Neural progenitor cell (in vitro differentiated cells): ENCODE results near the gene FRA10AC1. TPM values are rescaled to one million over a fixed set of nuclear protein-coding genes. Genes with fewer than 3 reads are reported as not detected.

ENCODE experiments used
- DNase-seq: peaks from one replicate; pipeline ENCODE4 v3.0.0-alpha.2; 2016; ENCODE audit warnings: low spot score
- H2AFZ ChIP-seq: fragments of 200-600 bp; sonication (generic); replicated peaks from 2 replicates; pipeline ENCODE4 v1.6.1; 2016; ENCODE audit warnings: antibody characterized with exemption
- H3F3A ChIP-seq: fragments of 200-600 bp; sonication (generic); 2 replicates; pipeline ENCODE4 v1.6.1; 2016; ENCODE audit warnings: antibody characterized with exemption, low read depth
- H3K27ac ChIP-seq: fragments of 200-600 bp; sonication (generic); 2 replicates; pipeline ENCODE4 v1.5.1; 2016; ENCODE audit warnings: mild to moderate bottlenecking
- H3K27me3 ChIP-seq: fragments of 200-600 bp; sonication (generic); 2 replicates; pipeline ENCODE4 v1.6.1; 2016; ENCODE audit warnings: mild to moderate bottlenecking, moderate library complexity
- H3K36me3 ChIP-seq: fragments of 200-600 bp; sonication (generic); 2 replicates; pipeline ENCODE4 v1.5.1; 2016
- H3K4me1 ChIP-seq: fragments of 200-600 bp; sonication (generic); 2 replicates; pipeline ENCODE4 v1.6.1; 2016; ENCODE audit warnings: mixed run types
- H3K4me2 ChIP-seq: fragments of 200-600 bp; sonication (generic); 2 replicates; pipeline ENCODE4 v1.6.1; 2016
- H3K4me3 ChIP-seq: fragments of 200-600 bp; sonication (generic); 2 replicates; pipeline ENCODE4 v1.5.1; 2016
- H3K79me2 ChIP-seq: fragments of 200-600 bp; sonication (generic); 2 replicates; pipeline ENCODE4 v1.6.1; 2016; ENCODE audit warnings: low read depth
- H3K9ac ChIP-seq: fragments of 200-600 bp; sonication (generic); 2 replicates; pipeline ENCODE4 v1.6.1; 2016
- H3K9me3 ChIP-seq: fragments of 200-600 bp; sonication (generic); 2 replicates; pipeline ENCODE4 v1.5.1; 2016; ENCODE audit warnings: low read depth
- H4K20me1 ChIP-seq: fragments of 200-600 bp; sonication (generic); 2 replicates; pipeline ENCODE4 v1.6.1; 2016; ENCODE audit warnings: low read depth
- H3K27ac Mint-ChIP-seq: 3 replicates; pipeline ENCODE4 v1.8.0; 2021; ENCODE audit warnings: mixed read lengths
- H3K27me3 Mint-ChIP-seq: 2 replicates; pipeline ENCODE4 v1.8.0; 2022; ENCODE audit warnings: low read depth, mild to moderate bottlenecking, inconsistent platforms, moderate library complexity, mixed read lengths; ENCODE audit not compliant: insufficient read depth
- H3K36me3 Mint-ChIP-seq: 3 replicates; pipeline ENCODE4 v1.8.0; 2021; ENCODE audit warnings: mixed read lengths
- H3K4me1 Mint-ChIP-seq: 3 replicates; pipeline ENCODE4 v1.8.0; 2021; ENCODE audit warnings: mixed read lengths
- H3K4me3 Mint-ChIP-seq: 3 replicates; pipeline ENCODE4 v1.8.0; 2021; ENCODE audit warnings: mild to moderate bottlenecking, moderate library complexity, mixed read lengths
- H3K9me3 Mint-ChIP-seq: 3 replicates; pipeline ENCODE4 v1.8.0; 2020; ENCODE audit warnings: mixed read lengths
- CTCF ChIP-seq: fragments of 200-600 bp; sonication (generic); IDR thresholded peaks from 2 replicates; pipeline ENCODE4 v1.5.1; 2017; ENCODE audit warnings: antibody characterized with exemption, mild to moderate bottlenecking
- EZH2 ChIP-seq: fragments of 200-600 bp; sonication (generic); IDR thresholded peaks from 2 replicates; pipeline ENCODE4 v1.6.1; 2017; ENCODE audit warnings: antibody characterized with exemption, mild to moderate bottlenecking, moderate library complexity
- EZH2phosphoT487 ChIP-seq: fragments of 200-600 bp; sonication (generic); IDR thresholded peaks from 2 replicates; pipeline ENCODE4 v1.6.1; 2017; ENCODE audit warnings: antibody characterized with exemption
- total RNA-seq: library from RNA; depleted of rRNA; stranded (reverse); fragments of >200 nt; gene quantifications from 2 replicates; pipeline ENCODE4 v1.2.3, GENCODE V29; 2015; ENCODE audit warnings: low replicate concordance

FRA10AC1 gene
- total RNA-seq, 1 donor from 2014 or later: 31.4 TPM

DNA sequence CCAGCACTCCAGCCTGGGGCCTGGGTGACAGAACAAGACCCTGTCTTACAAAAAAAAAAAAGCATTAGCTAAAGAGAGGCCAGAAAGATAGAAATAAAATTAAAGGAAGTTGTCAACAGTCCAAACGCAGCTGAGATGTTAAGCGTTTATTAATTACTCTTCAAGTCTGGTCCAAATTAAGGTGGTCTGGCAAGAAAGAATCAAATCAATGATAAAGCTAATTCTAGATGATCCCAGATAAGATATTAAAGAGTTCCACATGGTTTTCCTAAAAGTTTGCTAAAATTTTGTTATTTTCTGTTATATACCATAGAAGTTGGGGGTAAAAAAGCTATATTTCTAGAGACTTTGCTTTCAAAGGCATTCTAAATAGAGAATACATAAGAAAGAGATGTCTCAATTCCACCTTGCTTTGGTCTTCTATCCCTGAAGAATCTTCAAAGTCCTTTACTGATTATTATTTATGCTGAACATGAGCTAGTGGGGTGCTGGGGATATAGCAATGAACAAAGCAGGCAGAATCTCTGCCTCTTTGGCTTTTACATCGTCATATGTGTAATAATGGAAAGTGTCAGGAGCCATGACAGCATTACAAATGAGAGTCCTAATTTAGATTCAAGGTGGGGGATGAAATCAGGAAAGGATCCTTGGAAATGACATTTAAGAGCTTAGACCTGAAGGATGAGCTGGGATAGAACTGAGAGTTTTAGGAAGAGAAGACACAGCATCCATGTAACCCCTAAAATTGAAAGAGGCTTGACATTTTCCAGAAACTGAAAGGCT lies 23.4 kb downstream of the FRA10AC1 start:
- Histone ChIP-seq H3K4me3 (no peak overlapping the region), H2AFZ (no peak overlapping the region), H4K20me1 (peaks cover 4% of the 10 kb centered on the region), H3K36me3 (peaks cover 9% of the 10 kb centered on the region), H3K27me3 (no peaks in the 10 kb centered on the region), H3K4me2 (no peak overlapping the region), H3K79me2 (no peaks in the 10 kb centered on the region), H3K27ac (no peak overlapping the region), H3K4me1 (no peaks in the 10 kb centered on the region), H3K9me3 (no peaks in the 10 kb centered on the region), H3K9ac (no peak overlapping the region), H3F3A (peaks cover 3% of the 10 kb centered on the region)
- H3K4me1 Mint-ChIP-seq: no peaks in the 10 kb centered on the region
- no peak overlapping the region for H3K27ac Mint-ChIP-seq
- no peak for DNase-seq
- no peaks in the 10 kb centered on the region for H3K36me3 Mint-ChIP-seq
- no peaks in the 10 kb centered on the region for H3K9me3 Mint-ChIP-seq
- TF ChIP-seq EZH2 (no peak), CTCF (no peak), EZH2phosphoT487 (no peak)
- no peaks in the 10 kb centered on the region for H3K27me3 Mint-ChIP-seq
- H3K4me3 Mint-ChIP-seq: no peak overlapping the region

- Mint-ChIP-seq H3K36me3 (no peaks in the 10 kb centered on the region), H3K27ac (no peak overlapping the region), H3K4me3 (no peak overlapping the region), H3K27me3 (no peaks in the 10 kb centered on the region), H3K4me1 (no peaks in the 10 kb centered on the region), H3K9me3 (no peaks in the 10 kb centered on the region)
- H3K4me3 ChIP-seq: no peak overlapping the region
- H3F3A ChIP-seq: peaks cover 3% of the 10 kb centered on the region
- no peaks in the 10 kb centered on the region for H3K27me3 ChIP-seq
- no peaks in the 10 kb centered on the region for H3K4me1 ChIP-seq
- TF ChIP-seq CTCF: no peak
- no peaks in the 10 kb centered on the region for H4K20me1 ChIP-seq
- no peak for DNase-seq
- no peak overlapping the region for H3K27ac ChIP-seq
- no peak overlapping the region for H2AFZ ChIP-seq
- H3K36me3 ChIP-seq: peaks cover 9% of the 10 kb centered on the region
- no peak overlapping the region for H3K4me2 ChIP-seq
- H3K79me2 ChIP-seq: no peaks in the 10 kb centered on the region
- H3K9me3 ChIP-seq: no peaks in the 10 kb centered on the region
- peak overlapping the region; percentile 8 for H3K9ac ChIP-seq
Observed at GRCh38 chr10:93678386-93678785, 24.0 kb downstream of the FRA10AC1 start.

GRCh38 chr10:93673791-93674190 lies 28.6 kb downstream of the FRA10AC1 start:
- no peak for DNase-seq
- H3K4me2 ChIP-seq: no peak overlapping the region
- H3K4me3 Mint-ChIP-seq: no peak overlapping the region

More at GRCh38 chr10:93673791-93674190, 28.6 kb downstream of the FRA10AC1 start:
- Histone ChIP-seq H3K9me3 (no peaks in the 10 kb centered on the region), H3K9ac (no peak overlapping the region), H3K27ac (no peak overlapping the region), H3K79me2 (no peaks in the 10 kb centered on the region), H2AFZ (no peak overlapping the region), H3K4me3 (no peak overlapping the region), H3K27me3 (no peaks in the 10 kb centered on the region), H3F3A (peaks cover 10% of the 10 kb centered on the region), H3K4me1 (no peaks in the 10 kb centered on the region), H3K36me3 (peaks cover 5% of the 10 kb centered on the region), H4K20me1 (no peaks in the 10 kb centered on the region)
- Mint-ChIP-seq H3K36me3 (peaks cover 2% of the 10 kb centered on the region), H3K4me1 (no peaks in the 10 kb centered on the region), H3K27ac (no peak overlapping the region), H3K9me3 (no peaks in the 10 kb centered on the region), H3K27me3 (no peaks in the 10 kb centered on the region)
- TF ChIP-seq CTCF (no peak), EZH2 (no peak), EZH2phosphoT487 (no peak)
